Progenitor cell of endocrine pancreas (in vitro differentiated cells): Measurements from ENCODE around the gene ALDH5A1. TPM values are rescaled to one million over a fixed set of nuclear protein-coding genes. Genes with fewer than 3 reads are reported as not detected.

Experiments used
- DNase-seq: peaks from one replicate; pipeline ENCODE4 v3.0.0; 2021; ENCODE audit warnings: low spot score; ENCODE audit not compliant: unreplicated experiment
- H3K27ac Mint-ChIP-seq: 2 replicates; pipeline ENCODE4 v1.8.0; 2021; ENCODE audit warnings: mild to moderate bottlenecking, moderate library complexity, mixed read lengths
- H3K27me3 Mint-ChIP-seq: 2 replicates; pipeline ENCODE4 v1.8.0; 2021; ENCODE audit warnings: mixed read lengths
- H3K36me3 Mint-ChIP-seq: 2 replicates; pipeline ENCODE4 v1.8.0; 2022; ENCODE audit warnings: mixed read lengths; ENCODE audit not compliant: insufficient read depth
- H3K4me1 Mint-ChIP-seq: 2 replicates; pipeline ENCODE4 v1.8.0; 2021; ENCODE audit warnings: low read depth, mixed read lengths
- H3K4me3 Mint-ChIP-seq: 2 replicates; pipeline ENCODE4 v1.8.0; 2021; ENCODE audit warnings: low read depth, mild to moderate bottlenecking, moderate library complexity, mixed read lengths
- H3K9me3 Mint-ChIP-seq: 2 replicates; pipeline ENCODE4 v1.8.0; 2021; ENCODE audit warnings: low read depth, mixed read lengths
- CTCF ChIP-seq: fragments of 200-600 bp; sonication (generic); IDR thresholded peaks from one replicate; pipeline ENCODE4 v1.5.0; 2021; ENCODE audit warnings: antibody characterized with exemption, mild to moderate bottlenecking; ENCODE audit not compliant: unreplicated experiment
- total RNA-seq: library from RNA; stranded (reverse); gene quantifications from 2 replicates; pipeline ENCODE4 v1.2.1, GENCODE V29; 2021

Gene ALDH5A1
- total RNA-seq, 1 donor from 2014 or later = 14.5 TPM

GRCh38 chr6:24451581-24452388 lies 43.0 kb upstream of the ALDH5A1 start:
- H3K4me3 Mint-ChIP-seq = no peak overlapping the region
- no peaks in the 10 kb centered on the region for H3K27me3 Mint-ChIP-seq
- no peak for TF ChIP-seq CTCF
- DNase-seq = no peak
- H3K27ac Mint-ChIP-seq = no peak overlapping the region
- peaks cover 4% of the 10 kb centered on the region for H3K4me1 Mint-ChIP-seq
- no peaks in the 10 kb centered on the region for H3K36me3 Mint-ChIP-seq
- no peaks in the 10 kb centered on the region for H3K9me3 Mint-ChIP-seq

- H3K4me3 Mint-ChIP-seq = no peak overlapping the region
- H3K27ac Mint-ChIP-seq = no peak overlapping the region
- no peaks in the 10 kb centered on the region for H3K27me3 Mint-ChIP-seq
- no peak for TF ChIP-seq CTCF
- H3K4me1 Mint-ChIP-seq = peaks cover 4% of the 10 kb centered on the region
- no peaks in the 10 kb centered on the region for H3K9me3 Mint-ChIP-seq
- DNase-seq = no peak
- H3K36me3 Mint-ChIP-seq = no peaks in the 10 kb centered on the region
Observed at GRCh38 chr6:24453921-24454320, 40.8 kb upstream of the ALDH5A1 start.

GRCh38 chr6:24454452-24454851 lies 40.3 kb upstream of the ALDH5A1 start:
- H3K27me3 Mint-ChIP-seq = no peaks in the 10 kb centered on the region
- no peak overlapping the region for H3K4me3 Mint-ChIP-seq
- H3K36me3 Mint-ChIP-seq = no peaks in the 10 kb centered on the region
- H3K9me3 Mint-ChIP-seq = no peaks in the 10 kb centered on the region
- no peak for DNase-seq
- peaks cover 4% of the 10 kb centered on the region for H3K4me1 Mint-ChIP-seq
- TF ChIP-seq CTCF = no peak
- H3K27ac Mint-ChIP-seq = no peak overlapping the region

- no peak for DNase-seq
- Mint-ChIP-seq H3K27me3 (no peaks in the 10 kb centered on the region), H3K9me3 (no peaks in the 10 kb centered on the region), H3K4me3 (no peak overlapping the region), H3K4me1 (peaks cover 4% of the 10 kb centered on the region), H3K36me3 (no peaks in the 10 kb centered on the region), H3K27ac (no peak overlapping the region)
- no peak for TF ChIP-seq CTCF
Observed at GRCh38 chr6:24455061-24455460, 39.7 kb upstream of the ALDH5A1 start.

- DNase-seq = no peak
- no peaks in the 10 kb centered on the region for H3K4me1 Mint-ChIP-seq
- no peaks in the 10 kb centered on the region for H3K27me3 Mint-ChIP-seq
- TF ChIP-seq CTCF = no peak
- no peaks in the 10 kb centered on the region for H3K36me3 Mint-ChIP-seq
- H3K9me3 Mint-ChIP-seq = no peaks in the 10 kb centered on the region
- H3K4me3 Mint-ChIP-seq = no peak overlapping the region
- no peak overlapping the region for H3K27ac Mint-ChIP-seq
Observed at GRCh38 chr6:24458134-24458533, 36.6 kb upstream of the ALDH5A1 start.
